Smooth muscle cell (in vitro differentiated cells): ENCODE data around the gene TBC1D2B. TPM values are rescaled to one million over a fixed set of nuclear protein-coding genes. Genes with fewer than 3 reads are reported as not detected.

ENCODE experiments used
- DNase-seq: peaks from one replicate; lab custom pipeline; 2025; ENCODE audit not compliant: unreplicated experiment; lab: John Stamatoyannopoulos, UW
- H2AFZ ChIP-seq: fragments of 200-600 bp; sonication (generic); 2 replicates; pipeline ENCODE4 v1.6.0; 2016; ENCODE audit warnings: antibody characterized with exemption, low read depth, mild to moderate bottlenecking
- H3F3A ChIP-seq: fragments of 200-600 bp; sonication (generic); 2 replicates; pipeline ENCODE4 v1.6.0; 2017; ENCODE audit warnings: antibody characterized with exemption, low read depth
- H3K27ac ChIP-seq: fragments of 200-600 bp; sonication (generic); 2 replicates; pipeline ENCODE4 v1.5.1; 2016; ENCODE audit warnings: low read depth, mild to moderate bottlenecking
- H3K27me3 ChIP-seq: fragments of 200-600 bp; sonication (generic); 2 replicates; pipeline ENCODE4 v1.6.1; 2016; ENCODE audit warnings: low read depth, mild to moderate bottlenecking
- H3K36me3 ChIP-seq: fragments of 200-600 bp; sonication (generic); 2 replicates; pipeline ENCODE4 v1.5.1; 2016; ENCODE audit warnings: low read depth
- H3K4me1 ChIP-seq: fragments of 200-600 bp; sonication (generic); 2 replicates; pipeline ENCODE4 v1.5.1; 2016; ENCODE audit warnings: low read depth
- H3K4me2 ChIP-seq: fragments of 200-600 bp; sonication (generic); 2 replicates; pipeline ENCODE4 v1.6.0; 2016; ENCODE audit warnings: mild to moderate bottlenecking
- H3K4me3 ChIP-seq: fragments of 200-600 bp; sonication (generic); 2 replicates; pipeline ENCODE4 v1.5.1; 2016; ENCODE audit warnings: mild to moderate bottlenecking
- H3K79me2 ChIP-seq: fragments of 200-600 bp; sonication (generic); 2 replicates; pipeline ENCODE4 v1.6.0; 2016; ENCODE audit warnings: low read depth, mild to moderate bottlenecking
- H3K9ac ChIP-seq: fragments of 200-600 bp; sonication (generic); 2 replicates; pipeline ENCODE4 v1.6.0; 2016; ENCODE audit warnings: low read depth
- H3K9me3 ChIP-seq: fragments of 200-600 bp; sonication (generic); replicated peaks from 2 replicates; pipeline ENCODE4 v1.5.1; 2016; ENCODE audit warnings: low read depth
- H4K20me1 ChIP-seq: fragments of 200-600 bp; sonication (generic); 2 replicates; pipeline ENCODE4 v1.6.0; 2016; ENCODE audit warnings: low read depth
- CTCF ChIP-seq: fragments of 200-600 bp; sonication (generic); IDR thresholded peaks from 2 replicates; pipeline ENCODE4 v1.5.1; 2017; ENCODE audit warnings: borderline replicate concordance, mild to moderate bottlenecking, antibody characterized with exemption; ENCODE audit not compliant: insufficient read depth, poor library complexity, severe bottlenecking
- WGBS: methylation state at CpG from one replicate; pipeline ENCODE4 v1.1.7; 2016; ENCODE audit warnings: low lambda C conversion rate; 5-methylcytosine and 5-hydroxymethylcytosine counted together
- polyA plus RNA-seq: library from polyadenylated mRNA; unstranded; fragments of >200 nt; fragmentation: Nextera tagmentation; extraction: Ambion mirVana; gene quantifications from 2 replicates; pipeline ENCODE4 v1.2.1, GENCODE V29; 2016
- total RNA-seq: library from RNA; depleted of rRNA; stranded (reverse); fragments of >200 nt; gene quantifications from 2 replicates; pipeline ENCODE4 v1.2.3, GENCODE V29; 2014

Gene TBC1D2B
- total and polyA plus RNA-seq, 2 experiments from 2014 or later = 14.2 to 19.4 TPM

- no peaks in the 10 kb centered on the region for H3K4me1 ChIP-seq
- 80% methylated on average over 3 of the region's 3 CpGs for WGBS
- TF ChIP-seq CTCF = no peak
- DNase-seq = no peak
- no peak overlapping the region for H2AFZ ChIP-seq
- H4K20me1 ChIP-seq = no peaks in the 10 kb centered on the region
- H3K9ac ChIP-seq = no peak overlapping the region
- no peaks in the 10 kb centered on the region for H3F3A ChIP-seq
- no peak overlapping the region for H3K4me2 ChIP-seq
- no peaks in the 10 kb centered on the region for H3K27me3 ChIP-seq
- H3K36me3 ChIP-seq = no peaks in the 10 kb centered on the region
- H3K9me3 ChIP-seq = no peaks in the 10 kb centered on the region
- H3K79me2 ChIP-seq = no peaks in the 10 kb centered on the region
- no peak overlapping the region for H3K27ac ChIP-seq
- no peak overlapping the region for H3K4me3 ChIP-seq
Observed at GRCh38 chr15:78112551-78112950, 35.0 kb upstream of the TBC1D2B start.

- WGBS = 86% methylated on average over 3 of the region's 3 CpGs
- Histone ChIP-seq H3K27ac (no peak overlapping the region), H3K9ac (no peak overlapping the region), H2AFZ (no peak overlapping the region), H4K20me1 (no peaks in the 10 kb centered on the region), H3F3A (no peaks in the 10 kb centered on the region), H3K9me3 (no peaks in the 10 kb centered on the region), H3K4me3 (no peak overlapping the region), H3K4me2 (no peak overlapping the region), H3K36me3 (no peaks in the 10 kb centered on the region), H3K4me1 (no peaks in the 10 kb centered on the region), H3K27me3 (no peaks in the 10 kb centered on the region), H3K79me2 (no peaks in the 10 kb centered on the region)
- DNase-seq = no peak
- no peak for TF ChIP-seq CTCF
Observed at GRCh38 chr15:78111788-78112187, 34.3 kb upstream of the TBC1D2B start.

GRCh38 chr15:78110916-78111475, 33.5 kb upstream of the TBC1D2B start:
- H3K36me3 ChIP-seq = no peaks in the 10 kb centered on the region
- WGBS = 93% methylated on average over 10 of the region's 10 CpGs
- no peak overlapping the region for H2AFZ ChIP-seq
- no peaks in the 10 kb centered on the region for H3K27me3 ChIP-seq
- no peaks in the 10 kb centered on the region for H3K9me3 ChIP-seq
- no peak overlapping the region for H3K9ac ChIP-seq
- no peak overlapping the region for H3K27ac ChIP-seq
- H4K20me1 ChIP-seq = no peaks in the 10 kb centered on the region
- no peak for DNase-seq
- no peak overlapping the region for H3K4me2 ChIP-seq
- no peaks in the 10 kb centered on the region for H3K79me2 ChIP-seq
- H3K4me1 ChIP-seq = no peaks in the 10 kb centered on the region
- no peak for TF ChIP-seq CTCF
- H3F3A ChIP-seq = no peaks in the 10 kb centered on the region
- no peak overlapping the region for H3K4me3 ChIP-seq

- H3K27ac ChIP-seq = no peak overlapping the region
- H3F3A ChIP-seq = no peaks in the 10 kb centered on the region
- no peak overlapping the region for H2AFZ ChIP-seq
- no peaks in the 10 kb centered on the region for H3K4me1 ChIP-seq
- no peaks in the 10 kb centered on the region for H3K27me3 ChIP-seq
- 92% methylated on average over 6 of the region's 6 CpGs for WGBS
- H3K4me3 ChIP-seq = no peak overlapping the region
- no peaks in the 10 kb centered on the region for H4K20me1 ChIP-seq
- H3K9ac ChIP-seq = no peak overlapping the region
- DNase-seq = no peak
- H3K36me3 ChIP-seq = no peaks in the 10 kb centered on the region
- no peak overlapping the region for H3K4me2 ChIP-seq
- no peaks in the 10 kb centered on the region for H3K79me2 ChIP-seq
- H3K9me3 ChIP-seq = no peaks in the 10 kb centered on the region
- TF ChIP-seq CTCF = no peak
Observed at GRCh38 chr15:78110096-78110495, 32.6 kb upstream of the TBC1D2B start.
